ENCODE measurements around the gene GSTT2.

GSTT2 gene

DNA sequence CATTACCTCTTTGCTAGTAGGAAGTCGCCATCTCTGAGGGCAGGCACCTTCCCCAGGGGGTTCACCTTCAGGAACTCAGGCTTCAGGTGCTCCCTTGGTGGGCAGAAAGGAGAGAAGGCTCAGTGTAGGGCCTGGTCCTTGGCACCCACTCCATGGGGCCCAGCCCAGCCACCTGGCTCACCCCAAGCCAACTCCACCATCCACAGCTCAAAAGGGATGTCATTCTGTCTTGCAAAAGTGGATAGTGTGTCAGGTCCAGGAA, 28.0 kb downstream of the GSTT2 start:
- H3K36me3 ChIP-seq (ENCODE audit: control insufficient read depth, insufficient read depth, low read length): no peaks in the 10 kb centered on the region
- no peak overlapping the region for H3K4me3 ChIP-seq (ENCODE audit: insufficient read depth, low read depth, low read length, poor library complexity, severe bottlenecking)
- H3K27me3 ChIP-seq (replicated peaks; ENCODE audit: control insufficient read depth, insufficient read depth, low read length, poor library complexity, severe bottlenecking): no peaks in the 10 kb centered on the region
- no peaks in the 10 kb centered on the region for H3K4me1 ChIP-seq (ENCODE audit: control insufficient read depth, insufficient read depth, low read length, poor library complexity, severe bottlenecking)
- no peak for DNase-seq
- H3K27ac ChIP-seq (ENCODE audit: insufficient read depth, low read length, poor library complexity, severe bottlenecking): no peak overlapping the region
- H3K9me3 ChIP-seq (ENCODE audit: control insufficient read depth, low read length): no peaks in the 10 kb centered on the region

DNA sequence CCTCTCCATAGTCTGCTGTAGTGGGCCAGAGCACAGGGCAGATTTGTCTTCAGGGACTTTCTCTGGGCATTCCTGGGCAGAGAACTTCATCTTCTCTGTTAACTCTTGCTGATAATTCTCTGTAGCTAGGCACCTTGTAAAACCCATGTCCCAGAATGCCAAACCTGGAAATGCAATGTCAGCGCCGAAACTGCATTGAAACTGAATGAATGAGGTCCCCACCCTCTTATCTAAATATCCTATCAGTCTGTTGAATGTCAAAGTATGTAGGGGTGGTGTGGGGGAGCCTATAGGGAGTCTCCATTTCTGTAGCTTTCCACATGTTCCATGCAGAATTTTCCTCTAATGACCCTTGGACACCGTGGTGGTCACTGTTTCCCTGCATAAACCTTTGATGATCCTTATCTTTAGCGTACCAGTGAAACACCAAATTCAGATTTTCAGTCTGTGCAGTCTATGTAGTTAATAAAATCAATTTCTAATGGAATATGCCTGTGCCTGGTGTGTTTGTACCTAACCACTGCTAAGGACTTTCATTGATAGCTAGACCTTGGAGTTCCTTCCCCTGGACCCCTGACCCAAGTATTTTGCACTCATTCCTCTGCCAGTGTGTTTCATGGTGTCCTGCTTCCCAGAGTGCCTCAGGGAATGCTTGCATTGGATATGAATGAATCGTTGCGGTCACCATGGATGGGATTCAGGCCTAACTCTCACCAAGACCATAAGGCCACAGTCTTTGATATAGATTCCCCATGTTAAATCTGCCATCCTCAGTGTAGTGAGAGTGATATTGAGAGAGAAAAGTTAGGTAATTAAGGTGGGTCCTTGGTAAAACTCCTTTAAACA, 28.7 kb downstream of the GSTT2 start:
- H3K9me3 ChIP-seq (ENCODE audit: control insufficient read depth, low read length): no peaks in the 10 kb centered on the region
- no peak overlapping the region for H3K4me3 ChIP-seq (ENCODE audit: insufficient read depth, low read depth, low read length, poor library complexity, severe bottlenecking)
- H3K27ac ChIP-seq (ENCODE audit: insufficient read depth, low read length, poor library complexity, severe bottlenecking): no peak overlapping the region
- no peaks in the 10 kb centered on the region for H3K4me1 ChIP-seq (ENCODE audit: control insufficient read depth, insufficient read depth, low read length, poor library complexity, severe bottlenecking)
- no peaks in the 10 kb centered on the region for H3K27me3 ChIP-seq (replicated peaks; ENCODE audit: control insufficient read depth, insufficient read depth, low read length, poor library complexity, severe bottlenecking)
- no peaks in the 10 kb centered on the region for H3K36me3 ChIP-seq (ENCODE audit: control insufficient read depth, insufficient read depth, low read length)
- no peak for DNase-seq

DNA sequence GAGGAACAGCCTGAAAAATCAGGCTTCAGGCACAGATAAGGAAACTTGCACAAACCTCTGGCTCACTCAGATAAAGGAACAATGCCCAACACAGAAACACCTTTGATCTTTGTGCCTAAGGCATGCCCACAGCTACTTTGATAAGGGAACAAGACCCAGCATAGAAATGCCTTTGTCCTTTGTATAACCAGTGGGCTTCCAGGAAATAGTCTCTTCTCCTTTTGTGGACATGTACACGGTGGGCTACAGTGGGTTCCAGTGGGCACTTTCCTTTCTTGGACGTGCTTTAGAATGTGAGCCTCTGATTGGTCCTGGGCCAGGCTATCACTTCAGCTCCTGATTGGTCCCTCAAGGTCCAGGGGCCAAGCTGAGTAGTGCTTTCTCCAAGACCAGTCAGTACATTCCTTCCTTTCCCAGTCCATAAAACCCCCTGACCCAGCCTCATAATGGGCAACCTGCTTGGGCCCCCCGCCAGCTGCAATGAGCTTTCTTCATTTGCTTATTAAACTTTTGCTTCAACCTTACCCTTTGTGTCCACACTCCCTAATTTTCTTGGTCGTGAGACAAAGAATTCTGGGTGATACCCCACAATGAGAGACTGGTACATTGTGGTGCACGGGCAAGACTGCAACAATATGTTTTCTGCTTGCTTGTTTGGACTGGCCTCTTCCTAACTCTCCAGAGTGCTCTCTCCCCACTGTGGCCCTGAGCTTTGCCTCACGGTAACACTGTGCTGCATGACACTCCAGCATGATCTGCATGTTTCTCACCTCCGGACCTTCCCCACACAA, 29.5 kb downstream of the GSTT2 start:
- Histone ChIP-seq H3K36me3 (ENCODE audit: control insufficient read depth, insufficient read depth, low read length) (no peaks in the 10 kb centered on the region), H3K4me1 (ENCODE audit: control insufficient read depth, insufficient read depth, low read length, poor library complexity, severe bottlenecking) (no peaks in the 10 kb centered on the region), H3K4me3 (ENCODE audit: insufficient read depth, low read depth, low read length, poor library complexity, severe bottlenecking) (no peak overlapping the region), H3K27me3 (replicated peaks; ENCODE audit: control insufficient read depth, insufficient read depth, low read length, poor library complexity, severe bottlenecking) (no peaks in the 10 kb centered on the region), H3K27ac (ENCODE audit: insufficient read depth, low read length, poor library complexity, severe bottlenecking) (no peak overlapping the region), H3K9me3 (ENCODE audit: control insufficient read depth, low read length) (no peaks in the 10 kb centered on the region)
- no peak for DNase-seq

DNA sequence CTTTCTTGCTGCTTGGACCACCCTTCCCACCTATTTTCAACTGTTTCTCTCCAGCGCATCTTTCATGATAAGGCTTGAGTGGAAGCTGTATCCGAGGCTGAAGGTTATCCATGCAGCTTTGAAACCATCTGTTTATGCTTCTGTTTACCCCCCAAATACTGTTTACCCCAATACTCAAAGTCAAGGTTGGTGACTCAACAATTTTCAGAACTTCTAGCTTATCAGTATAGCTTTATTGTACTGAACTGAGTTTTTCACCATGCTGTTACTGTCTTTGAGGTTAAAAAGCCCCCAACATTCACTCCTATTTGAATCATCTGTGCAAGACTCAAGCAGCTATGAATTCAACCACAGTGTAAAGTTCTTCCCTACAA, 30.1 kb downstream of the GSTT2 start:
- Histone ChIP-seq H3K4me3 (ENCODE audit: insufficient read depth, low read depth, low read length, poor library complexity, severe bottlenecking) (no peak overlapping the region), H3K27ac (ENCODE audit: insufficient read depth, low read length, poor library complexity, severe bottlenecking) (no peak overlapping the region), H3K4me1 (ENCODE audit: control insufficient read depth, insufficient read depth, low read length, poor library complexity, severe bottlenecking) (no peaks in the 10 kb centered on the region), H3K9me3 (ENCODE audit: control insufficient read depth, low read length) (no peaks in the 10 kb centered on the region), H3K27me3 (replicated peaks; ENCODE audit: control insufficient read depth, insufficient read depth, low read length, poor library complexity, severe bottlenecking) (no peaks in the 10 kb centered on the region), H3K36me3 (ENCODE audit: control insufficient read depth, insufficient read depth, low read length) (no peaks in the 10 kb centered on the region)
- DNase-seq: no peak

DNA sequence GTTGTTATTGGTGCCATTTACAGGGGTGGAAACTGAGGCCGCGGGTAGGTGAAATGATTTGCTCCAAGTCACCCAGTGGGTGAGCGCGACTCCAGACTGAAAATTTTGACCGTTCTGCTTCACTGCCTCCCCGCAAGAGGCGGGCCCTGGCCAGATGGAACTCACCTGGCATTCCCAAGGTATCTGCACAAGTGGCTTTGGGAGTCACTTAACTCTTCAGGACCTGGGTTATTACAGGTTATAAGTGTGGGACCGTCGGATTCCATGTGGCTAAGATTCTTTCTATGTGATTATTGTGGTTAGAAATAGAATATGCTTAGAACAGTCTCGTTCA, 31.8 kb downstream of the GSTT2 start:
- DNase-seq: no peak

DNA sequence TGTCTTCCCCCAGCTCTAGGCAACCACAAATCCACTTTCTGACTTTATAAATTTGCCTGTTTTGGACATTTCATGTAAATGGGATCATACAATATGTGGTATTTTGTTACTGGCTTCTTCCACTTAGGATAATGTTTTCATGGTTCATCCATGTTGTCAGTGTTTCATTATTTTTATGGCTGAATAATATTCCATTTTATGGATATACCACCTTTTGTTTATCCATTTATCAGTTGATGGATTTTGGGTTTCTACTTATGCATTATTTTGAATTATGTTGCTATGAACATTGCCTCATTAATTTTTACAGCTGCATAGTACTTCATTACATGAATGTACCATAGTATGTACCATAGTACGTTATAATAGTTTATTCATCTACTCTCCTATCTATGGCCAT, 36.2 kb downstream of the GSTT2 start:
- Histone ChIP-seq H3K9me3 (ENCODE audit: control insufficient read depth, low read length) (no peaks in the 10 kb centered on the region), H3K4me1 (ENCODE audit: control insufficient read depth, insufficient read depth, low read length, poor library complexity, severe bottlenecking) (no peaks in the 10 kb centered on the region), H3K27ac (ENCODE audit: insufficient read depth, low read length, poor library complexity, severe bottlenecking) (no peak overlapping the region), H3K4me3 (ENCODE audit: insufficient read depth, low read depth, low read length, poor library complexity, severe bottlenecking) (no peak overlapping the region), H3K36me3 (ENCODE audit: control insufficient read depth, insufficient read depth, low read length) (no peaks in the 10 kb centered on the region), H3K27me3 (replicated peaks; ENCODE audit: control insufficient read depth, insufficient read depth, low read length, poor library complexity, severe bottlenecking) (no peaks in the 10 kb centered on the region)
- no peak for DNase-seq

More for the DNA sequence above, 31.8 kb downstream of the GSTT2 start:
- Histone ChIP-seq H3K27me3 (replicated peaks; ENCODE audit: control insufficient read depth, insufficient read depth, low read length, poor library complexity, severe bottlenecking) (no peaks in the 10 kb centered on the region), H3K4me1 (ENCODE audit: control insufficient read depth, insufficient read depth, low read length, poor library complexity, severe bottlenecking) (no peaks in the 10 kb centered on the region), H3K27ac (ENCODE audit: insufficient read depth, low read length, poor library complexity, severe bottlenecking) (peak overlapping the region; percentile 81), H3K4me3 (ENCODE audit: insufficient read depth, low read depth, low read length, poor library complexity, severe bottlenecking) (peak overlapping the region; percentile 80), H3K9me3 (ENCODE audit: control insufficient read depth, low read length) (no peaks in the 10 kb centered on the region), H3K36me3 (ENCODE audit: control insufficient read depth, insufficient read depth, low read length) (no peaks in the 10 kb centered on the region)

DNA sequence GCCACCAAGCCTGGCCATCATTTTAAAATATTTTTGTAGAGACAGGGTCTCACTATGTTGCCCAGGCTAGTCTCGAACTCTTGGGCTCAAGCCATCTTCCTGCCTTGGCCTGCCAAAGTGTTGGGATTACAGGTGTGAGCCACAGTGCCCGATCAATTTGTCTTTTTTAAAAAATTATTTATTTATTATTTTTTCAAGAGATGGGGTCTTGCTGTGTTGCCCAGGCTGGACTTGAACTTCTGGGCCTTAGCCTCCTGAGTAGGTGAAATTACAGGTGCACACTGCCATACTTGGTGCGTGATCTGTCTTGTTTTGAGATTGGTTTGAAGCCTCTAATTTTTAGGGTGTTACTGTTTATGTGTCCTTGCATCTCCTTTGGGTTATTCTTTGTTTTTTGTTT, 41.4 kb downstream of the GSTT2 start:
- no peak for DNase-seq
- no peaks in the 10 kb centered on the region for H3K9me3 ChIP-seq (ENCODE audit: control insufficient read depth, low read length)
- no peak overlapping the region for H3K4me3 ChIP-seq (ENCODE audit: insufficient read depth, low read depth, low read length, poor library complexity, severe bottlenecking)

DNA sequence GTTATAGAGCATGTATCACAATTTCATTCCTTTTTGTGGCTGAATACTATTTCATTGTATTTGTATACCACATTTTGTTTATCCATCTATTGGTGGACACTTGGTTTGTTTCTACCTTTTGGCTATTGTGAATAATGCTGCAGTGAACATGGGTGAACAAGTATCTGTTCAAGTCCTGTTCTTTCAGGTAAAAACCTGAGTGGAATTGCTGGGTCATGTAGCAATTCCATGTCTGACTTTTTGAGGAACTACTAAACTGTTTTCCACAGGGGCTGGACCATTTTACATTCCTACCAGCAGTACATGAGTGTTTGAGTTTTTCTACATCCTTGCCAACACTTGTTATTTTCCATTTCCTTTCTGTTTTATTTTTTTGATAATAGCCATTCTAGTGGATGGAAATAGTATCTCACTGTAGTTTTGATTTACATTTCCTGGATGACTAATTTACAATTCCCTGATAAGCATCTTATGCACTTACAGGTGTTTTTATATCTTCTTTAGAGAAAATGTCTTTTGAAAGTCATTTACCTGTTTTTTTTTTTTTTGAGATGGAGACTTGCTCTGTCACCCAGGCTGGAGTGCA, 43.4 kb downstream of the GSTT2 start:
- Histone ChIP-seq H3K4me3 (ENCODE audit: insufficient read depth, low read depth, low read length, poor library complexity, severe bottlenecking) (no peak overlapping the region), H3K9me3 (ENCODE audit: control insufficient read depth, low read length) (no peaks in the 10 kb centered on the region), H3K4me1 (ENCODE audit: control insufficient read depth, insufficient read depth, low read length, poor library complexity, severe bottlenecking) (peaks cover 4% of the 10 kb centered on the region), H3K36me3 (ENCODE audit: control insufficient read depth, insufficient read depth, low read length) (no peaks in the 10 kb centered on the region), H3K27me3 (replicated peaks; ENCODE audit: control insufficient read depth, insufficient read depth, low read length, poor library complexity, severe bottlenecking) (no peaks in the 10 kb centered on the region), H3K27ac (ENCODE audit: insufficient read depth, low read length, poor library complexity, severe bottlenecking) (no peak overlapping the region)
- DNase-seq: no peak

More for the DNA sequence above, 41.4 kb downstream of the GSTT2 start:
- no peaks in the 10 kb centered on the region for H3K36me3 ChIP-seq (ENCODE audit: control insufficient read depth, insufficient read depth, low read length)
- H3K4me1 ChIP-seq (ENCODE audit: control insufficient read depth, insufficient read depth, low read length, poor library complexity, severe bottlenecking): peaks cover 4% of the 10 kb centered on the region
- no peaks in the 10 kb centered on the region for H3K27me3 ChIP-seq (replicated peaks; ENCODE audit: control insufficient read depth, insufficient read depth, low read length, poor library complexity, severe bottlenecking)
- H3K27ac ChIP-seq (ENCODE audit: insufficient read depth, low read length, poor library complexity, severe bottlenecking): no peak overlapping the region

DNA sequence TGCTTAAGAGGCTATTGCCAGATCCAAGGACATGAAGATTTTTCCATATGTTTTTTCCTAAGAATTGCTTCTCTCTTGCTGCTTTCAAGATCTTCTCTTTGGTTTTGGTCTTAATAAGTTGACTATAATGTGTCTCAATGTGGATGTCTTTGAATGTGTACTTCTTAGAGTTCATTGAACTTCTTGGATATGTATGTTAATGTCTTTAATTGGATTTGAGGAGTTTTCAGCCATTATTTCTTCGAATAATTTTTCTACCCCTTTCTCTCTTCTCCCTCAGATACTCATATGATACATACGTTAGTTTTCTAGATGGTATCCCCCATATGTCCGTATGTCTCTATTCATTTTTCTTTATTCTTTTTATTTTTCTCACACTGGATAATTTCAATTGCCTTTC, 44.4 kb downstream of the GSTT2 start:
- peaks cover 4% of the 10 kb centered on the region for H3K4me1 ChIP-seq (ENCODE audit: control insufficient read depth, insufficient read depth, low read length, poor library complexity, severe bottlenecking)
- DNase-seq: no peak
- no peak overlapping the region for H3K4me3 ChIP-seq (ENCODE audit: insufficient read depth, low read depth, low read length, poor library complexity, severe bottlenecking)
- H3K9me3 ChIP-seq (ENCODE audit: control insufficient read depth, low read length): no peaks in the 10 kb centered on the region
- no peaks in the 10 kb centered on the region for H3K36me3 ChIP-seq (ENCODE audit: control insufficient read depth, insufficient read depth, low read length)
- no peak overlapping the region for H3K27ac ChIP-seq (ENCODE audit: insufficient read depth, low read length, poor library complexity, severe bottlenecking)
- H3K27me3 ChIP-seq (replicated peaks; ENCODE audit: control insufficient read depth, insufficient read depth, low read length, poor library complexity, severe bottlenecking): no peaks in the 10 kb centered on the region

DNA sequence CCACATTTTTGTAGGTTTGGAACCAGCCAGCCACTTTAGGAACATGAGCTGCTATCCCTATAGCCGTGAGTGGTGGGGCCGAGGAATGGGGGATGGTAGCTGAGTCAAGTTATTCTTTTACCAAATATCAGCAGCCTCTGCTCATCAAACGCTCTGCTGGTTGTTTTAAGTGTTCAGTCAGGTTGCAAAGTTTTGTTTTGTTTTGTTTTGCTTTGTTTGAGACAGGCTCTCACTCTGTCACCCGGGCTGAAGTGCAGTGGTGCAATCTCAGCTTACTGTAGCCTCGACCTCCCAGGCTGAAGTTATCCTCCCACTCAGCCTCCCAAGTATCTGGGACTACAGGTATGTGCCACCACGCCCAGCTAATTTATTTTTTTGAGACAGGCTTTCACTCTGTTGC, 45.5 kb downstream of the GSTT2 start:
- no peaks in the 10 kb centered on the region for H3K36me3 ChIP-seq (ENCODE audit: control insufficient read depth, insufficient read depth, low read length)
- H3K9me3 ChIP-seq (ENCODE audit: control insufficient read depth, low read length): no peaks in the 10 kb centered on the region
- no peak for DNase-seq
- H3K4me3 ChIP-seq (ENCODE audit: insufficient read depth, low read depth, low read length, poor library complexity, severe bottlenecking): no peak overlapping the region
- H3K4me1 ChIP-seq (ENCODE audit: control insufficient read depth, insufficient read depth, low read length, poor library complexity, severe bottlenecking): peaks cover 4% of the 10 kb centered on the region
- H3K27ac ChIP-seq (ENCODE audit: insufficient read depth, low read length, poor library complexity, severe bottlenecking): no peak overlapping the region
- no peaks in the 10 kb centered on the region for H3K27me3 ChIP-seq (replicated peaks; ENCODE audit: control insufficient read depth, insufficient read depth, low read length, poor library complexity, severe bottlenecking)

Data from effector memory CD4-positive, alpha-beta T cell (primary cell).